ENCODE results near the gene SPAG5. TPM values are rescaled to one million over a fixed set of nuclear protein-coding genes. Genes with fewer than 3 reads are reported as not detected.

SPAG5 gene
- total and polyA plus RNA-seq, 2 experiments from 2014 or later, result 99.6 to 104 TPM

DNA sequence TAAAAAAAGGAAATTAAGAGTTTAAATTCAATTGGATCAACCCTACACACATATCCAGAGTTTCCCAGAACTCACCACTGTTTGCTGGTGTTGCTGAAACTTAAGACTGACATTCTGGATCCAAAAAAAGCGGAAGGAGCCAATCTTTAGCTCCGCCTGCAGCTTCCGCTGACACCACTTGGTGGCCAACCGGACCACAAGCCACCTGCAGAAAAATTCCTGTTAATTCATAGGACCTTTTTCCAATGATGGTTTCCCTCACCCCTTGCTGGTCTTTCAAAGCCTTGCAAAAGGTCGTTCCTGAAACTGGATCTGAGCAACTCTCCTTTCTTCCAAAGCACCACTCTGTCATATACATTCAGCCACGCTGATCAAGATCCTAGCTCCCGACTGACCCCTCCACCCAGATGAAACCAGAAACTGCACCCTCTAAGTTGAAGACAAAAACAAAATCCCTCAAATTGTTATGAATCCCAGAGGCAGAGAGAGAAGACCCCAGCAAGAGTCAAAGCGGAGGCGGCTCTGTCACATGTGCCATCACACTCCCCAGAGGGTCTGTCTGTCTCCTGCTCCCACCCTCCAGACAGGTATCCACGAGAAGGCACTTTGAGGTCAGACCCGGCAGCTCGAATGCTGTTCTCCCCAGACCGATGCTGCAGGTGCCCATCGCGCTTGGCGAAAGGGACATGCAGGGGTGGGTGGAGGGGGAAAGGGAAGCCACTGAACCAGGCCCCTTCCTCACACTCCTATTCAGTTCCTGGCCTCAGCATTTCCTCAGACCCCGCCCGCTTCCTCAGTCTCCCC is 45.4 kb upstream of the SPAG5 start:
- H3K4me3 Mint-ChIP-seq, result peak overlapping the region; percentile 91
- Histone ChIP-seq H3K27ac (ENCODE audit: low read depth) (peak overlapping the region; percentile 13), H3K36me3 (ENCODE audit: insufficient read depth) (peaks cover 39% of the 10 kb centered on the region), H3K27me3 (ENCODE audit: insufficient read depth) (no peaks in the 10 kb centered on the region), H2AFZ (peak overlapping the region; percentile 86; the same call in 1 of the 2 replicates), H4K20me1 (replicated peaks; ENCODE audit: insufficient read depth) (peaks cover 29% of the 10 kb centered on the region), H3K79me2 (replicated peaks; ENCODE audit: insufficient read depth) (peaks cover 35% of the 10 kb centered on the region), H3K4me2 (peak overlapping the region; percentile 93), H3K9me2 (ENCODE audit: insufficient read depth) (no peaks in the 10 kb centered on the region), H3K4me1 (ENCODE audit: insufficient read depth) (peaks cover 11% of the 10 kb centered on the region; the same call in 1 of the 2 replicates), H3F3A (replicated peaks; ENCODE audit: low read depth) (peaks cover 19% of the 10 kb centered on the region; the same call in 1 of the 2 replicates), H3K4me3 (peak overlapping the region; percentile 94)
- no peaks in the 10 kb centered on the region for H3K9me3 Mint-ChIP-seq
- H3K4me1 Mint-ChIP-seq, result peaks cover 22% of the 10 kb centered on the region
- H3K27ac Mint-ChIP-seq, result peak overlapping the region; percentile 90
- DNase-seq (ENCODE audit: low spot score) (peak; percentile 79), ATAC-seq (peak; percentile 13)
- TF ChIP-seq, protein P1, sequence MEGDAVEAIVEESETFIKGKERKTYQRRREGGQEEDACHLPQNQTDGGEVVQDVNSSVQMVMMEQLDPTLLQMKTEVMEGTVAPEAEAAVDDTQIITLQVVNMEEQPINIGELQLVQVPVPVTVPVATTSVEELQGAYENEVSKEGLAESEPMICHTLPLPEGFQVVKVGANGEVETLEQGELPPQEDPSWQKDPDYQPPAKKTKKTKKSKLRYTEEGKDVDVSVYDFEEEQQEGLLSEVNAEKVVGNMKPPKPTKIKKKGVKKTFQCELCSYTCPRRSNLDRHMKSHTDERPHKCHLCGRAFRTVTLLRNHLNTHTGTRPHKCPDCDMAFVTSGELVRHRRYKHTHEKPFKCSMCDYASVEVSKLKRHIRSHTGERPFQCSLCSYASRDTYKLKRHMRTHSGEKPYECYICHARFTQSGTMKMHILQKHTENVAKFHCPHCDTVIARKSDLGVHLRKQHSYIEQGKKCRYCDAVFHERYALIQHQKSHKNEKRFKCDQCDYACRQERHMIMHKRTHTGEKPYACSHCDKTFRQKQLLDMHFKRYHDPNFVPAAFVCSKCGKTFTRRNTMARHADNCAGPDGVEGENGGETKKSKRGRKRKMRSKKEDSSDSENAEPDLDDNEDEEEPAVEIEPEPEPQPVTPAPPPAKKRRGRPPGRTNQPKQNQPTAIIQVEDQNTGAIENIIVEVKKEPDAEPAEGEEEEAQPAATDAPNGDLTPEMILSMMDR (conservative IDR thresholded peaks at IDR 0.05; ENCODE audit: low read depth in 2 of 2), result peak; percentile 43 to 54
- no peak for TF ChIP-seq EZH2 (IDR thresholded peaks at IDR 0.05; ENCODE audit: low read depth, unreplicated experiment)
- peaks cover 71% of the 10 kb centered on the region for H3K36me3 Mint-ChIP-seq (ENCODE audit: low read depth)
- peaks cover 9% of the 10 kb centered on the region for H3K27me3 Mint-ChIP-seq (ENCODE audit: insufficient read depth, low read depth, poor library complexity)

DNA sequence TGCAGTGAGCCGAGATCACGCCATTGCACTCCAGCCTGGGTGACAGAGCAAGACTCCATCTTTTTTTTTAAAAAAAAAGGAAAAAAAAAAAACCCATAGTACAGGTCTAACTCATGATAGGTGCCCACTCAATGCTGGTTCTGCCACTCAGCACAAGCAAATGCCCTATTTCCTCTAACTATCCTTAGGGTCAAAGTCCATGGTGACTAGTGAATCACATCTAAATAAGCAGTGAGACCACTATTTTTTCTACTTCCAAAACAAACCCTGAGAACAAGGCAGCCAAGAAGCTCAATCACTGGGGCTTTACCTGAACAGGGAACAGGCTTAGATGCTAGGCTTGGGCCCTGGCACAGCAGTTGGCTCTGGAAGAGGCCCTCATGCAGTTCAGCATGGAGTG is 42.8 kb upstream of the SPAG5 start:
- Histone ChIP-seq H3K4me3 (no peak overlapping the region), H3K27me3 (ENCODE audit: insufficient read depth) (no peaks in the 10 kb centered on the region), H3F3A (replicated peaks; ENCODE audit: low read depth) (peaks cover 25% of the 10 kb centered on the region; the same call in 1 of the 2 replicates), H3K9me2 (ENCODE audit: insufficient read depth) (no peaks in the 10 kb centered on the region), H4K20me1 (replicated peaks; ENCODE audit: insufficient read depth) (peaks cover 34% of the 10 kb centered on the region), H3K36me3 (ENCODE audit: insufficient read depth) (peaks cover 65% of the 10 kb centered on the region), H3K79me2 (replicated peaks; ENCODE audit: insufficient read depth) (peaks cover 47% of the 10 kb centered on the region), H3K4me2 (no peak overlapping the region), H2AFZ (no peak overlapping the region), H3K27ac (ENCODE audit: low read depth) (no peak overlapping the region), H3K4me1 (ENCODE audit: insufficient read depth) (peaks cover 11% of the 10 kb centered on the region; the same call in 1 of the 2 replicates)
- Mint-ChIP-seq H3K27me3 (ENCODE audit: insufficient read depth, low read depth, poor library complexity) (peaks cover 11% of the 10 kb centered on the region), H3K36me3 (ENCODE audit: low read depth) (peaks cover 79% of the 10 kb centered on the region), H3K27ac (no peak overlapping the region), H3K4me1 (peaks cover 19% of the 10 kb centered on the region), H3K9me3 (no peaks in the 10 kb centered on the region), H3K4me3 (no peak overlapping the region)
- DNase-seq (ENCODE audit: low spot score), result no peak
- ATAC-seq, result no peak
- TF ChIP-seq EZH2phosphoT487 (IDR thresholded peaks at IDR 0.05; ENCODE audit: unreplicated experiment) (no peak), ZNF331 (CRISPR knock-in tag; IDR thresholded peaks at IDR 0.05; ENCODE audit: low read depth) (no peak), JUNB (IDR thresholded peaks at IDR 0.05; ENCODE audit: unreplicated experiment) (no peak), POLR2AphosphoS5 (IDR thresholded peaks at IDR 0.05; ENCODE audit: low read depth) (no peak), STAT1 (IDR thresholded peaks at IDR 0.05; ENCODE audit: unreplicated experiment) (no peak), NANOG (IDR thresholded peaks at IDR 0.05; ENCODE audit: borderline replicate concordance) (no peak)
- TF ChIP-seq, protein P2, sequence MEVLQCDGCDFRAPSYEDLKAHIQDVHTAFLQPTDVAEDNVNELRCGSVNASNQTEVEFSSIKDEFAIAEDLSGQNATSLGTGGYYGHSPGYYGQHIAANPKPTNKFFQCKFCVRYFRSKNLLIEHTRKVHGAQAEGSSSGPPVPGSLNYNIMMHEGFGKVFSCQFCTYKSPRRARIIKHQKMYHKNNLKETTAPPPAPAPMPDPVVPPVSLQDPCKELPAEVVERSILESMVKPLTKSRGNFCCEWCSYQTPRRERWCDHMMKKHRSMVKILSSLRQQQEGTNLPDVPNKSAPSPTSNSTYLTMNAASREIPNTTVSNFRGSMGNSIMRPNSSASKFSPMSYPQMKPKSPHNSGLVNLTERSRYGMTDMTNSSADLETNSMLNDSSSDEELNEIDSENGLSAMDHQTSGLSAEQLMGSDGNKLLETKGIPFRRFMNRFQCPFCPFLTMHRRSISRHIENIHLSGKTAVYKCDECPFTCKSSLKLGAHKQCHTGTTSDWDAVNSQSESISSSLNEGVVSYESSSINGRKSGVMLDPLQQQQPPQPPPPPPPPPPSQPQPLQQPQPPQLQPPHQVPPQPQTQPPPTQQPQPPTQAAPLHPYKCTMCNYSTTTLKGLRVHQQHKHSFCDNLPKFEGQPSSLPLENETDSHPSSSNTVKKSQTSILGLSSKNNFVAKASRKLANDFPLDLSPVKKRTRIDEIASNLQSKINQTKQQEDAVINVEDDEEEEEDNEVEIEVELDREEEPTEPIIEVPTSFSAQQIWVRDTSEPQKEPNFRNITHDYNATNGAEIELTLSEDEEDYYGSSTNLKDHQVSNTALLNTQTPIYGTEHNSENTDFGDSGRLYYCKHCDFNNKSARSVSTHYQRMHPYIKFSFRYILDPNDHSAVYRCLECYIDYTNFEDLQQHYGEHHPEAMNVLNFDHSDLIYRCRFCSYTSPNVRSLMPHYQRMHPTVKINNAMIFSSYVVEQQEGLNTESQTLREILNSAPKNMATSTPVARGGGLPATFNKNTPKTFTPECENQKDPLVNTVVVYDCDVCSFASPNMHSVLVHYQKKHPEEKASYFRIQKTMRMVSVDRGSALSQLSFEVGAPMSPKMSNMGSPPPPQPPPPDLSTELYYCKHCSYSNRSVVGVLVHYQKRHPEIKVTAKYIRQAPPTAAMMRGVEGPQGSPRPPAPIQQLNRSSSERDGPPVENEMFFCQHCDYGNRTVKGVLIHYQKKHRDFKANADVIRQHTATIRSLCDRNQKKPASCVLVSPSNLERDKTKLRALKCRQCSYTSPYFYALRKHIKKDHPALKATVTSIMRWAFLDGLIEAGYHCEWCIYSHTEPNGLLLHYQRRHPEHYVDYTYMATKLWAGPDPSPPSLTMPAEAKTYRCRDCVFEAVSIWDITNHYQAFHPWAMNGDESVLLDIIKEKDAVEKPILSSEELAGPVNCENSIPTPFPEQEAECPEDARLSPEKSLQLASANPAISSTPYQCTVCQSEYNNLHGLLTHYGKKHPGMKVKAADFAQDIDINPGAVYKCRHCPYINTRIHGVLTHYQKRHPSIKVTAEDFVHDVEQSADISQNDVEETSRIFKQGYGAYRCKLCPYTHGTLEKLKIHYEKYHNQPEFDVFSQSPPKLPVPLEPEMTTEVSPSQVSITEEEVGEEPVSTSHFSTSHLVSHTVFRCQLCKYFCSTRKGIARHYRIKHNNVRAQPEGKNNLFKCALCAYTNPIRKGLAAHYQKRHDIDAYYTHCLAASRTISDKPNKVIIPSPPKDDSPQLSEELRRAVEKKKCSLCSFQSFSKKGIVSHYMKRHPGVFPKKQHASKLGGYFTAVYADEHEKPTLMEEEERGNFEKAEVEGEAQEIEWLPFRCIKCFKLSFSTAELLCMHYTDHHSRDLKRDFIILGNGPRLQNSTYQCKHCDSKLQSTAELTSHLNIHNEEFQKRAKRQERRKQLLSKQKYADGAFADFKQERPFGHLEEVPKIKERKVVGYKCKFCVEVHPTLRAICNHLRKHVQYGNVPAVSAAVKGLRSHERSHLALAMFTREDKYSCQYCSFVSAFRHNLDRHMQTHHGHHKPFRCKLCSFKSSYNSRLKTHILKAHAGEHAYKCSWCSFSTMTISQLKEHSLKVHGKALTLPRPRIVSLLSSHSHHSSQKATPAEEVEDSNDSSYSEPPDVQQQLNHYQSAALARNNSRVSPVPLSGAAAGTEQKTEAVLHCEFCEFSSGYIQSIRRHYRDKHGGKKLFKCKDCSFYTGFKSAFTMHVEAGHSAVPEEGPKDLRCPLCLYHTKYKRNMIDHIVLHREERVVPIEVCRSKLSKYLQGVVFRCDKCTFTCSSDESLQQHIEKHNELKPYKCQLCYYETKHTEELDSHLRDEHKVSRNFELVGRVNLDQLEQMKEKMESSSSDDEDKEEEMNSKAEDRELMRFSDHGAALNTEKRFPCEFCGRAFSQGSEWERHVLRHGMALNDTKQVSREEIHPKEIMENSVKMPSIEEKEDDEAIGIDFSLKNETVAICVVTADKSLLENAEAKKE (CRISPR knock-in tag; IDR thresholded peaks at IDR 0.05), result no peak

Measured in GM23338 (cell line).